Measurements from ENCODE around the gene ADAP1. TPM values are rescaled to one million over a fixed set of nuclear protein-coding genes. Genes with fewer than 3 reads are reported as not detected.

The ADAP1 gene
- total and polyA plus RNA-seq, 11 donors, result 3.1 to 16.5 (median 12.0) TPM

GRCh38 chr7:863106-863505 lies 91.4 kb downstream of the ADAP1 start:
- no peak overlapping the region for H3K27ac ChIP-seq
- no peak overlapping the region for H3K4me3 ChIP-seq
- no peak for DNase-seq
- H3K9me3 ChIP-seq, result no peaks in the 10 kb centered on the region
- H3K36me3 ChIP-seq, result peaks cover 8 to 99% (median 92%) of the 10 kb centered on the region in 9 donors
- 88 to 98% (median 91%) methylated on average over 16 of the region's 16 CpGs for WGBS, 4 donors
- no peak for ATAC-seq
- H3K4me1 ChIP-seq, result peaks cover 0 to 16% (median 11%) of the 10 kb centered on the region in 12 donors
- TF ChIP-seq CTCF (IDR thresholded peaks at IDR 0.05) (no peak), POLR2A (IDR thresholded peaks at IDR 0.05) (no peak)
- H3K27me3 ChIP-seq, result no peaks in the 10 kb centered on the region
- intact Hi-C loops (cut with DNase I), result loop anchor here in 2 of 10 donors (10.0 kb wide), 1 partner anchor 538 kb away; no protein-coding TSS in a partner anchor

DNA sequence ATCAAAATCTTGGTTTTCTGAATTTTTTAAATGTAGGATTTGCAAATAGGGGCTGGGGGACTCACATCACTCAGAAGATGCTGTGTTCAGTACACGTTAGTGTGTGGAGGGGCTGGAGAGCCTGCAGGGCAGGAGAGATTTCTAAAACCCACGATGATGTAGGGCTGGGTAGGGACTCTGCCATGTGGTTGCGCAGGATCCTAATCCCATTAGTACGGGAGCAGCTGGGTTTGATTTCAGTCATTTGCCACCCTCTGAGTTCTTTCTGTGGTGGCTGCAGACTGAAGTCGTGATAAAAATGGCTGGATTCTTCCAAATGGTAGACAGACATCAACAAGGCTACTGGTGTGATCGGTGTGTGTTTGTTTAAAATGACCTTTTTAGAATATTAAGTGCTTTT lies 92.3 kb downstream of the ADAP1 start:
- peaks cover 8 to 99% (median 92%) of the 10 kb centered on the region in 9 donors for H3K36me3 ChIP-seq
- no peaks in the 10 kb centered on the region for H3K27me3 ChIP-seq
- WGBS, 4 donors, result 95 to 98% (median 97%) methylated on average over 6 of the region's 6 CpGs
- H3K4me1 ChIP-seq, result peaks cover 0 to 7% (median 3%) of the 10 kb centered on the region in 12 donors
- no peak overlapping the region for H3K4me3 ChIP-seq
- no peak for DNase-seq
- H3K9me3 ChIP-seq, result no peaks in the 10 kb centered on the region
- no peak for ATAC-seq
- no peak for TF ChIP-seq CTCF (IDR thresholded peaks at IDR 0.05)
- no peak for TF ChIP-seq POLR2A (IDR thresholded peaks at IDR 0.05)
- no peak overlapping the region for H3K27ac ChIP-seq
- intact Hi-C loops (cut with DNase I), result loop anchor here in 2 of 10 donors (10.0 kb wide), 1 partner anchor 537 kb away; no protein-coding TSS in a partner anchor

GRCh38 chr7:861222-861621 lies 93.3 kb downstream of the ADAP1 start:
- ATAC-seq (no peak), DNase-seq (no peak)
- TF ChIP-seq POLR2A (IDR thresholded peaks at IDR 0.05) (no peak), CTCF (IDR thresholded peaks at IDR 0.05) (no peak)
- Histone ChIP-seq H3K4me3 (no peak overlapping the region), H3K9me3 (no peaks in the 10 kb centered on the region), H3K36me3 (peaks cover 8 to 100% (median 96%) of the 10 kb centered on the region in 9 donors), H3K27me3 (no peaks in the 10 kb centered on the region), H3K4me1 (no peaks in the 10 kb centered on the region), H3K27ac (no peak overlapping the region)
- WGBS, 4 donors, result 81 to 89% (median 82%) methylated on average over 9 of the region's 9 CpGs
- intact Hi-C loops (cut with DNase I), result loop anchor here in 2 of 10 donors (10.0 kb wide), 1 partner anchor 536 kb away; no protein-coding TSS in a partner anchor

- WGBS, 4 donors, result 90 to 94% (median 93%) methylated on average over 21 of the region's 21 CpGs
- Histone ChIP-seq H3K4me1 (no peaks in the 10 kb centered on the region), H3K4me3 (no peak overlapping the region), H3K36me3 (peaks cover 8 to 100% (median 95%) of the 10 kb centered on the region in 9 donors), H3K27ac (no peak overlapping the region), H3K27me3 (no peaks in the 10 kb centered on the region), H3K9me3 (no peaks in the 10 kb centered on the region)
- ATAC-seq, result no peak
- no peak for DNase-seq
- intact Hi-C loops (cut with DNase I), result loop anchor here in 2 of 10 donors (10.0 kb wide), 1 partner anchor 535 kb away; no protein-coding TSS in a partner anchor
- no peak for TF ChIP-seq CTCF (IDR thresholded peaks at IDR 0.05)
- TF ChIP-seq POLR2A (IDR thresholded peaks at IDR 0.05), result no peak
Observed at GRCh38 chr7:860149-860548, 94.3 kb downstream of the ADAP1 start.

All from heart left ventricle (tissue), 16 donors.